GM12891 (cell line): ENCODE results near the gene MED28.

ENCODE experiments used
- POLR2A ChIP-seq: IDR thresholded peaks from 2 replicates; pipeline ENCODE4 v1.6.1; 2011; ENCODE audit warnings: low read depth, low read length, control low read depth
- POLR2AphosphoS5 ChIP-seq: IDR thresholded peaks from 2 replicates; pipeline ENCODE4 v1.6.1; 2011; ENCODE audit warnings: low read depth, low read length, control low read depth

- TF ChIP-seq POLR2AphosphoS5 (no peak), POLR2A (no peak)
These were observed 53.3 kb downstream of the MED28 start for GRCh38 chr4:17667653-17668201.
